ENCODE results near the gene ZBTB20. TPM values are rescaled to one million over a fixed set of nuclear protein-coding genes. Genes with fewer than 3 reads are reported as not detected.

ZBTB20 gene
- total RNA-seq, 1 donor from 2014 or later: 23.5 TPM

DNA sequence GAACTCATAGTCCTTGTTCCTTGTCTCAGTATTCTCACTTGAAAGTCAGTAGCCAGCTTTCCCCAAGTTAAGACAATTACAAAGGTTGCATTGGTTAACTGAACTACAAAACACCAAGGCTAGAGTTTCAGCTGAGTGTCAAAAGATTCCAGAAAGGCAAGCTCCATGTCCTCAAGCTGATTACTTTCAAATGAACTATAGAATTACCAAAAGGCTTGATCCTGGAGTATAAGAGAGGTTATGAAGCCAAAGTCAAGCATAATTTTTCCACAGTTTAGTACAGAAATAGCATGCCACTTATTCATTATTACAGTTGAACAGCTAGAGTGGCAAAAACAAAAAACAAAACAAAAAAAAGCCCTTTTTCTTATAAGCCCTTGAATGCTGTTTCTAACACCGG, 51.9 kb downstream of the ZBTB20 start:
- Histone ChIP-seq H3K36me3 (ENCODE audit: control insufficient read depth in 3 of 3, insufficient read depth in 3 of 3, low read length in 3 of 3) (no peaks in the 10 kb centered on the region), H3K9me3 (ENCODE audit: control insufficient read depth in 3 of 3, low read length in 3 of 3) (no peaks in the 10 kb centered on the region), H3K27ac (ENCODE audit: low read depth, low read length) (no peak overlapping the region), H3K9ac (ENCODE audit: low read depth in 1 of 3, low read length in 3 of 3) (no peak overlapping the region), H3K4me1 (ENCODE audit: control insufficient read depth in 3 of 3, insufficient read depth in 3 of 3, low read length in 3 of 3) (peaks cover 12 to 29% (median 20%) of the 10 kb centered on the region in 3 donors), H3K27me3 (ENCODE audit: control insufficient read depth in 3 of 3, insufficient read depth in 3 of 3, low read length in 3 of 3) (no peaks in the 10 kb centered on the region), H3K4me3 (ENCODE audit: low read length in 3 of 3) (no peak overlapping the region)

DNA sequence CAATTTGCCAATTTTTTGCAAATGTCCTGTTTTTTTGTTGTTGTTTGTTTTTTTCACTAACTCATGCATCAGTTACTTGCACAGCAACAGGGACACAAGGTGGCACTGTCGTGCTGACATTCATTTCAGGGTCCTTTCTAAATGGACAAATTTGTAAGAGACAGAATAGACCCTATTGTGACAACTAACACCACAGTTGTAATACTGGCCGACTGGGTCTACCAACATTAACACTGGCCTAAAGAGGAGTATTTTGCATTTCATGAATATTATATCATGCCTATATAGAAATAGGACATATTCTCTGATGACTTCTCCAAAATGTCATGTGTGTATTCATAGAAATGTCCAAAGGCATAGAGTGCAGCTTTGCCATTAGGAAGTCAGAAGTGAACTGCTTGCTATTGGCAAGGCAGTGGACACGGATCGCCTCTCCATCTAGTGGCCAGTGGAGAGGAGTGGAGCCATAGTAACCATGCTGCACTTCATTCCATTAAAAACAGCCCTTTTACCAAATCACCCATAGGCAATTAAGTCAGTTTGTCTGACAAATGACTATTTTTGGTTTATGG, 54.8 kb downstream of the ZBTB20 start:
- peaks cover 16 to 28% (median 19%) of the 10 kb centered on the region in 3 donors for H3K4me1 ChIP-seq (ENCODE audit: control insufficient read depth in 3 of 3, insufficient read depth in 3 of 3, low read length in 3 of 3)
- peak overlapping the region in 1 of 3 donors; percentile 27 for H3K4me3 ChIP-seq (ENCODE audit: low read length in 3 of 3)
- H3K9me3 ChIP-seq (ENCODE audit: control insufficient read depth in 3 of 3, low read length in 3 of 3): no peaks in the 10 kb centered on the region
- H3K9ac ChIP-seq (ENCODE audit: low read depth in 1 of 3, low read length in 3 of 3): no peak overlapping the region
- no peak overlapping the region for H3K27ac ChIP-seq (ENCODE audit: low read depth, low read length)
- H3K27me3 ChIP-seq (ENCODE audit: control insufficient read depth in 3 of 3, insufficient read depth in 3 of 3, low read length in 3 of 3): no peaks in the 10 kb centered on the region
- no peaks in the 10 kb centered on the region for H3K36me3 ChIP-seq (ENCODE audit: control insufficient read depth in 3 of 3, insufficient read depth in 3 of 3, low read length in 3 of 3)

DNA sequence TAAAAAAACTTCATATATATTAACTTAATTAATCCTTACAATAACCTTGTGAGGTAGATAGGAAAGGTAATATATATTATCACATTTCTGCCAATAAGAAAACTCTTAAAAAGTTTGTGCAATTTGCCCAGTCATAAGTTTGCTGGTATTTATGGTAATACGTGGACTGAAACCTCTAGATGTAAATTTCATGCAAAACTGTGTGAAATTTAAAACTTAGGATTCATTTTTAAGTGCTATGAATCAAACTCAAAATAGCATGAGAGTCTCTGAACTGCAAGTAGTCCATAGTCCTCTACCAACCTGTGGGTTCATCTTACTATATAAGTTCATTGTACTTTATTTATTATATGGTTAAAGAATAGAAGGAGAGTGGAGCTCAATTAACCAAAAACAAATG, 56.4 kb downstream of the ZBTB20 start:
- H3K36me3 ChIP-seq (ENCODE audit: control insufficient read depth in 3 of 3, insufficient read depth in 3 of 3, low read length in 3 of 3): no peaks in the 10 kb centered on the region
- H3K4me1 ChIP-seq (ENCODE audit: control insufficient read depth in 3 of 3, insufficient read depth in 3 of 3, low read length in 3 of 3): peaks cover 16 to 28% (median 22%) of the 10 kb centered on the region in 3 donors
- H3K9ac ChIP-seq (ENCODE audit: low read depth in 1 of 3, low read length in 3 of 3): no peak overlapping the region
- H3K27ac ChIP-seq (ENCODE audit: low read depth, low read length): no peak overlapping the region
- H3K27me3 ChIP-seq (ENCODE audit: control insufficient read depth in 3 of 3, insufficient read depth in 3 of 3, low read length in 3 of 3): no peaks in the 10 kb centered on the region
- no peaks in the 10 kb centered on the region for H3K9me3 ChIP-seq (ENCODE audit: control insufficient read depth in 3 of 3, low read length in 3 of 3)
- no peak overlapping the region for H3K4me3 ChIP-seq (ENCODE audit: low read length in 3 of 3)

DNA sequence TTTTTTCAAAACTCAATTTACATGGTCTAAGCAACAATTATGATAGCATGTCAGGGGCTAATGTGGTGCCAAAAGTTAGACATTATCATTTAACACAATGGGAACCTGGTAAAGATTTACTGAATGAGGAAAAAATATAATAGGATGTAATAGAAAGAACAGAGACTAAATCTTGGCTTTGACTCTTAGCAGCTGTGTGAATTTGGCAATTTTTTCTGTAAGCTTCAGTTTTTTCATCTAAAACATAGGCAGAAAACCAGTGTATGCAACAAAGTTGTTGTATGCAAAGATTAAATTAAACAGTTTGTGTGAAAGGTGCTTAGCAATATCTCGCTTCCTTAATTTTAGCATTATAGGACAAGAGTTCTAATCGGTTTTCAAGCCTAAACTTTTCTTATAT, 57.6 kb downstream of the ZBTB20 start:
- Histone ChIP-seq H3K4me3 (ENCODE audit: low read length in 3 of 3) (no peak overlapping the region), H3K27me3 (ENCODE audit: control insufficient read depth in 3 of 3, insufficient read depth in 3 of 3, low read length in 3 of 3) (no peaks in the 10 kb centered on the region), H3K4me1 (ENCODE audit: control insufficient read depth in 3 of 3, insufficient read depth in 3 of 3, low read length in 3 of 3) (peaks cover 21 to 26% (median 26%) of the 10 kb centered on the region in 3 donors), H3K9ac (ENCODE audit: low read depth in 1 of 3, low read length in 3 of 3) (no peak overlapping the region), H3K36me3 (ENCODE audit: control insufficient read depth in 3 of 3, insufficient read depth in 3 of 3, low read length in 3 of 3) (no peaks in the 10 kb centered on the region), H3K9me3 (ENCODE audit: control insufficient read depth in 3 of 3, low read length in 3 of 3) (no peaks in the 10 kb centered on the region), H3K27ac (ENCODE audit: low read depth, low read length) (no peak overlapping the region)

- H3K4me1 ChIP-seq (ENCODE audit: control insufficient read depth in 3 of 3, insufficient read depth in 3 of 3, low read length in 3 of 3): peaks cover 18 to 24% (median 23%) of the 10 kb centered on the region in 3 donors
- H3K4me3 ChIP-seq (ENCODE audit: low read length in 3 of 3): no peak overlapping the region
- H3K9ac ChIP-seq (ENCODE audit: low read depth in 1 of 3, low read length in 3 of 3): no peak overlapping the region
Observed at GRCh38 chr3:115087512-115087911, 59.6 kb downstream of the ZBTB20 start.

DNA sequence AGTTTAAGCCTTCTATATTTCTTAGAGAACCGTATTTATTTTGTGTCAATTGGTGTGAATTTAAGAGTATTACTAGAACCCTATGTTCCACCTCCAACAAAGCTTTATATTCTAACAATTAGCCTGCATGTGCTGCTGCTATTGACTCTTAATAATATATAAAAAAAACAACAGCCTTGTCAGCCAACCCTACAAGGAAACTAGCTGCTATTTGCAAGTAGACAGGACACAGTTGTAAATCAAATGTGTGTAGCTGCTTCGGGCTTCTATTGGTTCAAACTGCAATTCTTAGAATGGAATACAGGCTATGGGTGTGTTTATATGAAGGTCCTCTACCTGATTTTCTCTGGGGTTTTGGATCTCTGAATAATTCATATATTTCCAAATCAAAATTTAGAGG, 60.7 kb downstream of the ZBTB20 start:
- no peaks in the 10 kb centered on the region for H3K27me3 ChIP-seq (ENCODE audit: control insufficient read depth in 3 of 3, insufficient read depth in 3 of 3, low read length in 3 of 3)
- no peak overlapping the region for H3K9ac ChIP-seq (ENCODE audit: low read depth in 1 of 3, low read length in 3 of 3)
- H3K27ac ChIP-seq (ENCODE audit: low read depth, low read length): no peak overlapping the region
- peaks cover 11 to 20% (median 15%) of the 10 kb centered on the region in 3 donors for H3K4me1 ChIP-seq (ENCODE audit: control insufficient read depth in 3 of 3, insufficient read depth in 3 of 3, low read length in 3 of 3)
- no peaks in the 10 kb centered on the region for H3K9me3 ChIP-seq (ENCODE audit: control insufficient read depth in 3 of 3, low read length in 3 of 3)
- no peaks in the 10 kb centered on the region for H3K36me3 ChIP-seq (ENCODE audit: control insufficient read depth in 3 of 3, insufficient read depth in 3 of 3, low read length in 3 of 3)
- no peak overlapping the region for H3K4me3 ChIP-seq (ENCODE audit: low read length in 3 of 3)

More at GRCh38 chr3:115087512-115087911, 59.6 kb downstream of the ZBTB20 start:
- H3K36me3 ChIP-seq (ENCODE audit: control insufficient read depth in 3 of 3, insufficient read depth in 3 of 3, low read length in 3 of 3): no peaks in the 10 kb centered on the region
- no peaks in the 10 kb centered on the region for H3K27me3 ChIP-seq (ENCODE audit: control insufficient read depth in 3 of 3, insufficient read depth in 3 of 3, low read length in 3 of 3)
- H3K9me3 ChIP-seq (ENCODE audit: control insufficient read depth in 3 of 3, low read length in 3 of 3): no peaks in the 10 kb centered on the region
- no peak overlapping the region for H3K27ac ChIP-seq (ENCODE audit: low read depth, low read length)

GRCh38 chr3:115085197-115085865, 61.8 kb downstream of the ZBTB20 start:
- Histone ChIP-seq H3K27ac (ENCODE audit: low read depth, low read length) (no peak overlapping the region), H3K27me3 (ENCODE audit: control insufficient read depth in 3 of 3, insufficient read depth in 3 of 3, low read length in 3 of 3) (no peaks in the 10 kb centered on the region), H3K36me3 (ENCODE audit: control insufficient read depth in 3 of 3, insufficient read depth in 3 of 3, low read length in 3 of 3) (no peaks in the 10 kb centered on the region), H3K4me1 (ENCODE audit: control insufficient read depth in 3 of 3, insufficient read depth in 3 of 3, low read length in 3 of 3) (peaks cover 11 to 20% (median 15%) of the 10 kb centered on the region in 3 donors), H3K9ac (ENCODE audit: low read depth in 1 of 3, low read length in 3 of 3) (no peak overlapping the region), H3K4me3 (ENCODE audit: low read length in 3 of 3) (no peak overlapping the region), H3K9me3 (ENCODE audit: control insufficient read depth in 3 of 3, low read length in 3 of 3) (no peaks in the 10 kb centered on the region)

DNA sequence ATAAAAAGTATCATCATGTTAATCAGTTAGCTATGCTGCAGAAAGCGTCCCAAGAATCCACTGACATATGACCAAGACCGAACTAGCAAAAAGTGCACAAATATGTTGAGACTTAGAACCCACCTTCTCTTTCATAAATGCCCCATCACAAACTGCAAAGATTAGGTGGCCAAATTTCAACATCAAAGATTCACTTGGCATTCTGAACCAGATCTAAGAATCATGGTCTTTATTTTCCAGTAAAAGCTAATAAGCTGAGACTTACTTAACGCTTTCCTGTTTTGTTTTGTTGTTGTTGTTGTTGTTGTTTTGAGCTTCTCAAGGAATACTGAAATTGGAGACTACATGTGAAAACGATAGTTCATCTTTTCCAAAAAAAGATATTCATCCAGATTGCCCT, 62.4 kb downstream of the ZBTB20 start:
- Histone ChIP-seq H3K27me3 (ENCODE audit: control insufficient read depth in 3 of 3, insufficient read depth in 3 of 3, low read length in 3 of 3) (no peaks in the 10 kb centered on the region), H3K4me1 (ENCODE audit: control insufficient read depth in 3 of 3, insufficient read depth in 3 of 3, low read length in 3 of 3) (peaks cover 11 to 20% (median 15%) of the 10 kb centered on the region in 3 donors), H3K36me3 (ENCODE audit: control insufficient read depth in 3 of 3, insufficient read depth in 3 of 3, low read length in 3 of 3) (no peaks in the 10 kb centered on the region), H3K4me3 (ENCODE audit: low read length in 3 of 3) (no peak overlapping the region), H3K27ac (ENCODE audit: low read depth, low read length) (no peak overlapping the region), H3K9ac (ENCODE audit: low read depth in 1 of 3, low read length in 3 of 3) (no peak overlapping the region), H3K9me3 (ENCODE audit: control insufficient read depth in 3 of 3, low read length in 3 of 3) (no peaks in the 10 kb centered on the region)

- H3K36me3 ChIP-seq (ENCODE audit: control insufficient read depth in 3 of 3, insufficient read depth in 3 of 3, low read length in 3 of 3): no peaks in the 10 kb centered on the region
- H3K9me3 ChIP-seq (ENCODE audit: control insufficient read depth in 3 of 3, low read length in 3 of 3): no peaks in the 10 kb centered on the region
- peaks cover 6 to 15% (median 13%) of the 10 kb centered on the region in 3 donors for H3K4me1 ChIP-seq (ENCODE audit: control insufficient read depth in 3 of 3, insufficient read depth in 3 of 3, low read length in 3 of 3)
- no peak overlapping the region for H3K27ac ChIP-seq (ENCODE audit: low read depth, low read length)
- no peak overlapping the region for H3K4me3 ChIP-seq (ENCODE audit: low read length in 3 of 3)
- no peak overlapping the region for H3K9ac ChIP-seq (ENCODE audit: low read depth in 1 of 3, low read length in 3 of 3)
- no peaks in the 10 kb centered on the region for H3K27me3 ChIP-seq (ENCODE audit: control insufficient read depth in 3 of 3, insufficient read depth in 3 of 3, low read length in 3 of 3)
Observed at GRCh38 chr3:115082260-115082659, 64.8 kb downstream of the ZBTB20 start.

GRCh38 chr3:115081444-115081843, 65.6 kb downstream of the ZBTB20 start:
- Histone ChIP-seq H3K9ac (ENCODE audit: low read depth in 1 of 3, low read length in 3 of 3) (no peak overlapping the region), H3K27me3 (ENCODE audit: control insufficient read depth in 3 of 3, insufficient read depth in 3 of 3, low read length in 3 of 3) (no peaks in the 10 kb centered on the region), H3K36me3 (ENCODE audit: control insufficient read depth in 3 of 3, insufficient read depth in 3 of 3, low read length in 3 of 3) (peaks cover 0 to 2% (median 0%) of the 10 kb centered on the region in 3 donors), H3K27ac (ENCODE audit: low read depth, low read length) (no peak overlapping the region), H3K9me3 (ENCODE audit: control insufficient read depth in 3 of 3, low read length in 3 of 3) (no peaks in the 10 kb centered on the region), H3K4me1 (ENCODE audit: control insufficient read depth in 3 of 3, insufficient read depth in 3 of 3, low read length in 3 of 3) (peaks cover 6 to 9% (median 9%) of the 10 kb centered on the region in 3 donors), H3K4me3 (ENCODE audit: low read length in 3 of 3) (no peak overlapping the region)
